GM12801 (cell line): ENCODE measurements around the gene SALL2.

Source experiments
- TF ChIP-seq, protein P1 (sequence below): IDR thresholded peaks from one replicate; pipeline ENCODE4 v1.5.1; 2011; ENCODE audit warnings: control low read depth; ENCODE audit not compliant: insufficient read length; ENCODE audit errors: extremely low read depth

The SALL2 gene

DNA sequence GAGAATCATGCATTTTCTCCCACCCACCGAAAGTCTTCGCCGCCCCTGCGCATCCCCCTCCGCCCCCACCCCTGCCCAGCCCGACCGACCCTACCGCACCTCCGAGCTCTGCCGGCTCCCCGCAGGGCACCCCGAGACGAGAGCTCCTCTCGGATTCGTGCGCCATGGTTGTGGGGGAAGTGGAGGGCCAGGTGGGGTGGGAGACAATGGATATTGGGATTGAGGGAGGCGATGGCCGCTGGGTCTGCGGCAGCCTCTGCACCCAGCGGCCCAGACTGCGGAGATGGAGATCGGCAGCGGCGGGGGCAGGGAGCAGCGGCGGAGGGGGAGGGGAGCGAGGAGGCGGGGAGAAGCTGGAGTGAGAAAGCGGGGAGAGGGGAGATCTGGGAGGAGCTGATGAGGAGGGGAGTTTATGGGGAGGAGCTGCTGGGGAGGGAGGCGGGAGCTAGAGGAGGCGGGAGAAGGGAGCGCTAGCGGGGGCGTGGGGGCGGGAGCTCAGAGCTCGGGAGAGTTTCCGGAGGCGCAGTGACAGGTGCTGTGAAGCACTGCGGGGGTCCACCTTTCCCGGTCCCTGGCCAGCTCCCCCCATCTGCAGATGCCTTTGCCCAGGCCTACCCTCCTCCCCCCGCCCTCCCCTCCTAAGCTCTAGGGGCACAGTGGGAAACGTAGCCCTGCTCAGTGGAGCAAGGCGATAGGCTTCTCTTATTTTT, at the start of gene SALL2:
Gene SALL2 (minus strand): TSS at position 385 of the 710 bp plus-strand sequence. CDS start 219 bp downstream, at position 166.
- TF ChIP-seq, protein P1, sequence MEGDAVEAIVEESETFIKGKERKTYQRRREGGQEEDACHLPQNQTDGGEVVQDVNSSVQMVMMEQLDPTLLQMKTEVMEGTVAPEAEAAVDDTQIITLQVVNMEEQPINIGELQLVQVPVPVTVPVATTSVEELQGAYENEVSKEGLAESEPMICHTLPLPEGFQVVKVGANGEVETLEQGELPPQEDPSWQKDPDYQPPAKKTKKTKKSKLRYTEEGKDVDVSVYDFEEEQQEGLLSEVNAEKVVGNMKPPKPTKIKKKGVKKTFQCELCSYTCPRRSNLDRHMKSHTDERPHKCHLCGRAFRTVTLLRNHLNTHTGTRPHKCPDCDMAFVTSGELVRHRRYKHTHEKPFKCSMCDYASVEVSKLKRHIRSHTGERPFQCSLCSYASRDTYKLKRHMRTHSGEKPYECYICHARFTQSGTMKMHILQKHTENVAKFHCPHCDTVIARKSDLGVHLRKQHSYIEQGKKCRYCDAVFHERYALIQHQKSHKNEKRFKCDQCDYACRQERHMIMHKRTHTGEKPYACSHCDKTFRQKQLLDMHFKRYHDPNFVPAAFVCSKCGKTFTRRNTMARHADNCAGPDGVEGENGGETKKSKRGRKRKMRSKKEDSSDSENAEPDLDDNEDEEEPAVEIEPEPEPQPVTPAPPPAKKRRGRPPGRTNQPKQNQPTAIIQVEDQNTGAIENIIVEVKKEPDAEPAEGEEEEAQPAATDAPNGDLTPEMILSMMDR, result no peak

- TF ChIP-seq, protein P1, result no peak
These were observed 49.5 kb upstream of the SALL2 start for GRCh38 chr14:21575661-21576060.

GRCh38 chr14:21572604-21573003, 46.5 kb upstream of the SALL2 start:
- TF ChIP-seq, protein P1, result no peak

DNA sequence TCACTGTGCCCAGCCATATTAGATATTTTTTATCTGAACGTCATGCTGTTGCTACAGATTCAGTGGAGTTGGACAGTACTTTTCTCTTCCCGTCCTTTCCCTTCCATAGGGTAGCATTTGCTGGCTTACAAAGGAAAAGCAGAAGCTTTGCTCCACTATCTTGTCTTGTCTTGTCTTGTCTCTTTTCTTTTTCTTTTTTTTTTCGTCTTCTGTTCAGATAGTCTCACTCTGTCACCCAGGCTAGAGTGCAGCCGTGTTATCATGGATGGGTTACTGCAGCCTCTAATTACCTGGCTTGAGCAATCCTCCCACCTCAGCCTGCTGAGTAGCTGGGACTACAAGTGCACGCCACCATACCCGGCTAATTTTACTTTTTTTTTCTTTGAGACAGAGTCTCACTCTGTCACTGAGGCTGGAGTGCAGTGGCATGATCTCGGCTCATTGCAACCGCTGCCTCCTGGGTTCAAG, 32.6 kb upstream of the SALL2 start:
- TF ChIP-seq, protein P1, result no peak

DNA sequence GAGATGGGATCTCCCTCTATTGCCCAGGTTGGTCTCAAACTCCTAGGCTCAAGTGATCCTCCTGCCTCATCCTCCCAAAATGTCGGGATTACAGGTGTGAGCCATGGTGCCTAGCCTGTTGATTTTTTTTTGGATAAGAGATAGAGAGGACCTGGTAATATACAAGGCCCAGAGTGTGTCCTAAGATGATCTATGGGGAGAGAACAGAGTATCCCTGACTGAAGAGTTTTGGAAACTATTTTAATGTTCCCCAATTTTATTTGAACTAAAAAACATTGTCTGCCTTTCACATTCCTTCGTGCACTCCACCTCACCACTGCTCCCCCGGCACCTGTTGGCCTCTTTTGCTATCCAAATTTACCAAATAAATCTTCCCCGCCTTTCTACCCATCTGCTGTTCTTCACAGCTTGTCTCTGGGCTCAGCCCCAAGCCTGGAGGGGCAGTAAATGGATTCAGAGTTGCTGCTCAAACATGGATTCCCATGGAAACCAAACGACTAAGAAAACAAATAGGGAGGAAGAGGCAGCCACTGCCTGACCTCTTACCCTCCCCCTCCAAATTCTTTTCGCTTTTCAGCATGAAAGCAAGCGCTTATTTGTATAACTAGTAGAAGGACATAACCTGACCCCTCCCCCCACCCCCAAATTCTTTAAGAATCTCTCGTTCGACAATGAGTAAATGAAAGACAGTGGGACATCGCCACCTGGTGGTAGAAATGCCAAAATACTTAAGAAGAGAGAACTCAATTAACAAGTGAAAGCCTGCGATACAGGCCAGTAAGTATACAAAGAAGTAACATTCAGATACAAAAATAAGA, 31.1 kb upstream of the SALL2 start:
- TF ChIP-seq, protein P1, result no peak

DNA sequence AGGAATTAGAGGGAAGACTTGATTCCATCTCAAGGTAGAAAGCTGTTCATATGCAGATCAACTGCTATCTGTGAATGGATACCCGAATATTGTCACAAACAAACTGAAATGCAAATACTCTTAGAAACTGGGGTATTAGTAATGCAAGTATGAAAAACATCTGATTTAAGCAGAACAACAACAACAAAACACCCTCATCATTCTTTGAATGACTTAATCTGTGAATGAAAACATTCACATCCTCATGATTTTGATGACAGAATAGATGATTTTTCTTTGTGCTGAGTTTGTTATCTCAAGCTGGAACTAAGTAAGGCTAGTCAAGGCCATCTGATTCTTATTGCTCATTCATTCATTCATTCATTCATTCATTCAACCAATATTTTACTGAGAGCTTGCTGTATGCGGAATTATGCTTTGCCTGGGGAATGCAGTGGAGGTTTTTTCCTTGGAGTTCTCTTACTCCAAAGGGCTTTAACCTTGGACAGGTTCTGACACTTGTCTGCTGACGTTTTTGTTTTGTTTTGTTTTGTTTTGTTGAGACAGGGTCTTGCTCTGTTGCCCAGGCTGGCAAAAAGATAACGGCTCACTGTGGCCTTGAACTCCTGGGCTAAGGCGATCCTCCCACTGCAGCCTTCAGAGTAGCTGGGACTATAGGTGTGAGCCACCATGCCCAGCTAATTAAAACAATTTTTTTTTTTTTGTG, 30.4 kb upstream of the SALL2 start:
- TF ChIP-seq, protein P1, result no peak

DNA sequence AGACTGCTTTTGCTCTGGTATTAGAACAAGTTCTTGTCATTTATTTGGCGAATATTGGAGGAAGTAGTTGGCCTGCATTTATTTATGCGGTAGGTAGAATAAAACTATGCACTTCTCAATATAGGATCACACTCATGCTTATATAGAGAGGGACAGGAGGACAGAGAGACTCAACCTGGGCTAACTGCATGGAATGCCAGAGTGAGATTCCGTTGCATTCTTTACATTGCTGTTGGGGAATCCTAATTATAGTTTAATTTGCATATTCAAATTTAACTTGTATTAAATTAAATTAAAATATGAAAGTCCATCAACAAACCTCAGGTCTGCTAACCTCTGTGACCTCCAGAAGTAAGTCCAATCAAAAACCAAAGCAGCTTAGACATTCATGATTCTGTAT, 27.1 kb upstream of the SALL2 start:
- TF ChIP-seq, protein P1, result no peak
